GM10248 (cell line): ENCODE measurements around the gene IL1RAPL2.

ENCODE experiments used
- CTCF ChIA-PET: fragments of 300-600 bp; sonication (Branson Sonifier 250); formaldehyde crosslinking; extraction: SDS; loops from one replicate; lab custom pipeline; 2021; ENCODE audit warnings: antibody characterized with exemption; lab: Yijun Ruan, JAX
- POLR2A ChIA-PET: fragments of 350-650 bp; sonication (Branson Sonifier 250); formaldehyde crosslinking; extraction: SDS; loops from one replicate; lab custom pipeline; 2020; ENCODE audit warnings: antibody characterized with exemption; lab: Yijun Ruan, JAX
- DNase-seq: peaks from one replicate; pipeline ENCODE4 v3.0.0; 2012; ENCODE audit errors: extremely low spot score
- TF ChIP-seq, protein P1 (sequence below): IDR thresholded peaks from 2 replicates; pipeline ENCODE4 v1.5.1; 2012; ENCODE audit warnings: mild to moderate bottlenecking, low read depth; ENCODE audit errors: extremely low read depth, missing control alignments, control extremely low read depth

Gene IL1RAPL2

GRCh38 chrX:105565856-105566255 lies 999.9 kb downstream of the IL1RAPL2 start:
- CTCF ChIA-PET: no interaction called here
- TF ChIP-seq, protein P1, sequence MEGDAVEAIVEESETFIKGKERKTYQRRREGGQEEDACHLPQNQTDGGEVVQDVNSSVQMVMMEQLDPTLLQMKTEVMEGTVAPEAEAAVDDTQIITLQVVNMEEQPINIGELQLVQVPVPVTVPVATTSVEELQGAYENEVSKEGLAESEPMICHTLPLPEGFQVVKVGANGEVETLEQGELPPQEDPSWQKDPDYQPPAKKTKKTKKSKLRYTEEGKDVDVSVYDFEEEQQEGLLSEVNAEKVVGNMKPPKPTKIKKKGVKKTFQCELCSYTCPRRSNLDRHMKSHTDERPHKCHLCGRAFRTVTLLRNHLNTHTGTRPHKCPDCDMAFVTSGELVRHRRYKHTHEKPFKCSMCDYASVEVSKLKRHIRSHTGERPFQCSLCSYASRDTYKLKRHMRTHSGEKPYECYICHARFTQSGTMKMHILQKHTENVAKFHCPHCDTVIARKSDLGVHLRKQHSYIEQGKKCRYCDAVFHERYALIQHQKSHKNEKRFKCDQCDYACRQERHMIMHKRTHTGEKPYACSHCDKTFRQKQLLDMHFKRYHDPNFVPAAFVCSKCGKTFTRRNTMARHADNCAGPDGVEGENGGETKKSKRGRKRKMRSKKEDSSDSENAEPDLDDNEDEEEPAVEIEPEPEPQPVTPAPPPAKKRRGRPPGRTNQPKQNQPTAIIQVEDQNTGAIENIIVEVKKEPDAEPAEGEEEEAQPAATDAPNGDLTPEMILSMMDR: no peak
- DNase-seq: no peak
- POLR2A ChIA-PET: no interaction called here

- TF ChIP-seq, protein P1: no peak
- CTCF ChIA-PET: no interaction called here
- DNase-seq: no peak
- POLR2A ChIA-PET: no interaction called here
Observed at GRCh38 chrX:105567082-105567481, 1001.1 kb downstream of the IL1RAPL2 start.

DNA sequence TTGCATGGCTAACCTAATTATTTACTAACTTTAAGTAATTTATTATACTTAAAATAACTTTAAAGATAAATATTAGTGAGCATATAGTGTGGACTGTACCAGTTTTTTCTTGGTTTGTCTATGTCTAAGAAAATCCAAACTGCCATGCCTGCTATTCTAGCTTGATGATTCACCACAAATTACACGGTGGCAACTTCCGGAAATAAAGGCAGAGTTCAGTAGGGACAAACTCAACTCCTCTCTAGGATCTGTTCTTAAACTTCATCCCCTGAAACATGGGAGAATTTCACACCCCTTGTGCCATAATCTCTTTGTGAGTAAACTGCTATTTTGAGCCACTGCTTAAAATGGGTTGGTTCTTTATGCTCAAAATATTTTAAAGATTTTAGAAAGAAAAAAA lies 1042.7 kb downstream of the IL1RAPL2 start:
- CTCF ChIA-PET: interaction anchor here (1.4 kb wide), 1 partner anchor 9 kb away, joined by 4 read pairs; no protein-coding TSS in a partner anchor
- POLR2A ChIA-PET: no interaction called here
- TF ChIP-seq, protein P1: no peak
- no peak for DNase-seq

DNA sequence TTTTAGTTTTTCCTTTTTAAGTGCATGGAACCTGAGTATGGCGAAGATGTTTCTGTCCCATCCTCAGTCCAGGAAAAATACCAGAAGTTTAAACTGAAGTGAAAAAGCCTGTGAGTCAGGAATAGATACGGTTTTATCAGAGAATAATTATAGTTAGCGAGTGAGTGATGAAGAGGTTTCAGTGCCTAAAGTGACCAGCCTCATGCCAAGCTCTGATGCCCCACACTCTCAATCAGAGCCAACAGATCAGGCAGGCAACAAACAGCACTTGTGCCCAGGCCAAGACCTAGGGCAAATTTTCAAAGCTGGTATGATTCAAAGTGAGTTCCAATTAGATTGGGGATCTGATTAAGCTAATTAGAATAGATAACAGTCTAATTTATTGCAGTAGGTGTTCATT lies 1043.5 kb downstream of the IL1RAPL2 start:
- POLR2A ChIA-PET: no interaction called here
- CTCF ChIA-PET: no interaction called here
- no peak for DNase-seq
- TF ChIP-seq, protein P1: no peak

DNA sequence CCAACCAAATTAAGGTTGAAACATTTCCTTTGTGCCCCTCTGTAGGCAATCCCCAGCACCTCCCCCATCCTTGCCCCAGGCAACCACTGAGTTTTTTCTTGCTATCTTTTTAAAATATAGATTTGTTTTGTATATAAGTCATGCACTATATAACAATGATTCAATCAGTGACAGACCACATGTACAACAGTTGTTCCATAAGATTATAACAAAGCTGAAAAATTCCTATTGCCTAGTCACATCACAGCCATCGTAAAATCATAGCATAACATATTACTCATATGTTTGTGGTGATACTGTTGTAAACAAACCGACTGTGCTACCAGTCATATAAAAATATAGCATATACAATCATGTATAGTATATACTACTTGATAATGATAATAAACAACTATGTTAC lies 1044.4 kb downstream of the IL1RAPL2 start:
- TF ChIP-seq, protein P1: no peak
- CTCF ChIA-PET: no interaction called here
- no peak for DNase-seq
- POLR2A ChIA-PET: no interaction called here

DNA sequence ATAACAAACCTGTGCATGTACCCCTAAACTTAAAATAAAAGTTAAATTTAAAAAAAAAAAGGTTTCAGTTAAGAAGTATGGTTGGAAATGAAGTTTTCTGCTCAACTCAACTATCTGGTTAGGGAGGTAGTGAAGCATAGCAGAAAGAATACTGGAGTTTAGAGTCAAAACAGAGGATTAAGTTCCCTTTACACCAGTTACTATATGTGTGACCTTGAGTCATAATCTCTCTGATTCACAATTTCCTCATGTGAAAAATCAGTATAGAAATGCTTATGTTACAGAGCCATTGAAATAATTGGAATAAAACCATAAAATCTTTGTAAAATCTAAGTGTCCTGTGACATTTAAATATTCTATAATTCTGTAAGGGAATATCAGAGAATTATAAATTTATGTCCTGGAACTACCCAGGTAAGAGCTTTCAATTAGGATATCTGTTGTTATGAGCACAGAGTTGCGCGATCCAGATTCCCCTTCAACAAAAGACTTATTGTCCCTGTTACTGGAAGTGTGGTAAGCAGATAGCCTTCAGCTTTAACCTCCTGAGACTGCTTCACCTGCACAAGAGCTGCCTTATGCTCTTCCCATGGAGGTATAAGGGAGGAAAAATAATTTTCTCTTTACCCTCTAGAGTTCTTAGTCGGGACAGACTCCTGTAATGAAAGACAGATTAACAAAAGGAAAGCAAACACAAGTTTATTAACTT lies 1052.5 kb downstream of the IL1RAPL2 start:
- TF ChIP-seq, protein P1: no peak
- ChIA-PET CTCF (no interaction called here), POLR2A (no interaction called here)
- DNase-seq: no peak
